ENCODE results near the gene NXF2. TPM values are rescaled to one million over a fixed set of nuclear protein-coding genes. Genes with fewer than 3 reads are reported as not detected.

The NXF2 gene
- not detected in 2 replicates for total RNA-seq

GRCh38 chrX:102246893-102247292, at the start of gene NXF2:
NXF2 (plus strand) TSS chrX:102247167; CDS start chrX:102307079, 59,912 bp downstream.

GRCh38 chrX:102214986-102215385, 32.0 kb upstream of the NXF2 start, which contains the start of gene TCP11X1:
TCP11X1 (plus strand) TSS chrX:102215301.

Other genes with a start within 250 kb of the NXF2 start
- not detected in 2 replicates for gene TCEAL2, start 121.5 kb upstream of the NXF2 start, total RNA-seq
- not detected in 2 replicates for gene TCEAL6, start 104.7 kb upstream of the NXF2 start, total RNA-seq
- not detected in 2 replicates for gene BEX5, start 91.2 kb upstream of the NXF2 start, total RNA-seq
- gene TCP11X1, start 31.9 kb upstream of the NXF2 start, total RNA-seq: not detected in 2 replicates
- gene NXF2B, start 192.8 kb downstream of the NXF2 start, total RNA-seq: not detected in 2 replicates
- not detected in 2 replicates for gene TCP11X2, start 224.6 kb downstream of the NXF2 start, total RNA-seq